T-helper 17 cell (primary cell): ENCODE results near the gene NCBP2. TPM values are rescaled to one million over a fixed set of nuclear protein-coding genes. Genes with fewer than 3 reads are reported as not detected.

ENCODE experiments used
- ATAC-seq: fragments of 150-1000 bp; cut with Tn5 transposase; 2 replicates; pipeline ENCODE4 v1.10.0; 2021; ENCODE audit warnings: mild to moderate bottlenecking, moderate library complexity
- DNase-seq, 3 donors: peaks; one replicate each; pipeline versions ENCODE4 v3.0.0 to v3.0.0-alpha.2; 2020 to 2021
- H3K9me3 ChIP-seq: one replicate; pipeline ENCODE4 v1.7.0; 2013; ENCODE audit warnings: low read length, mild to moderate bottlenecking; ENCODE audit not compliant: control insufficient read depth, poor library complexity, severe bottlenecking
- H3K27ac Mint-ChIP-seq: one replicate; pipeline ENCODE4 v1.8.0; 2022; ENCODE audit warnings: mild to moderate bottlenecking, moderate library complexity, mixed read lengths
- H3K27me3 Mint-ChIP-seq: one replicate; pipeline ENCODE4 v1.8.0; 2022; ENCODE audit warnings: mixed read lengths
- H3K36me3 Mint-ChIP-seq: one replicate; pipeline ENCODE4 v1.8.0; 2022; ENCODE audit warnings: low read depth, mixed read lengths
- H3K4me1 Mint-ChIP-seq: one replicate; pipeline ENCODE4 v1.8.0; 2022; ENCODE audit warnings: mild to moderate bottlenecking, mixed read lengths
- H3K4me3 Mint-ChIP-seq: one replicate; pipeline ENCODE4 v1.8.0; 2022; ENCODE audit warnings: mild to moderate bottlenecking, moderate library complexity, mixed read lengths
- total RNA-seq, 4 donors: library from RNA in 2 of 4; stranded (reverse) in 2 of 4; gene quantifications; one replicate each; pipeline ENCODE4 v1.2.3 and lab custom pipeline; 2022 to 2026

Gene NCBP2
- total RNA-seq, 2 donors from 2014 or later, result 48.7 to 51.7 TPM

- ATAC-seq, result no peak
- Mint-ChIP-seq H3K36me3 (peaks cover 4% of the 10 kb centered on the region), H3K27me3 (no peaks in the 10 kb centered on the region)
Observed at GRCh38 chr3:196914866-196915265, 27.5 kb downstream of the NCBP2 start.

GRCh38 chr3:196903740-196904139, 38.6 kb downstream of the NCBP2 start:
- Mint-ChIP-seq H3K4me3 (no peak overlapping the region), H3K27ac (peak overlapping the region; percentile 91), H3K4me1 (peaks cover 9% of the 10 kb centered on the region), H3K27me3 (no peaks in the 10 kb centered on the region), H3K36me3 (peaks cover 15% of the 10 kb centered on the region)
- ATAC-seq, result no peak
- no peaks in the 10 kb centered on the region for H3K9me3 ChIP-seq
- DNase-seq, result no peak

More at GRCh38 chr3:196914866-196915265, 27.5 kb downstream of the NCBP2 start:
- no peaks in the 10 kb centered on the region for H3K9me3 ChIP-seq
- DNase-seq, result no peak
- Mint-ChIP-seq H3K27ac (no peak overlapping the region), H3K4me3 (no peak overlapping the region), H3K4me1 (peaks cover 6% of the 10 kb centered on the region)

DNA sequence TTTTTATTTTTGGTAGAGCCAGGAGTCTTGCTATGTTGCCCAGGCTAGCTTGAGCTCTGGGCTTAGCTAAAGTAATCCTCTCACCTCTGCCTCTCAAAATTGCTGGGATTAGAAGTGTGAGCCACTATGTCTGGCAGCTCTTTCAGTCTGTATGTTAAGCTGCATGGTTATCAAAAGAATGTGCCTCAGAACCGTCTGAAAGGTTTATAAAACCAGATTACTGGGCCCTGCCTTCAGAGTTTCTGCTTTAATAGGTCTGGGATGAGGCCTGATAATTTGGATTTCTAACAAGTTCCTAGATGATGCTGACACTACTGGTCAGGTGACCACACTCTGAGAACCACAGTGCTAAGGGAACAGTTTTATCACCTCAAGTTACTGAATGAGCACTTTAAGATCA, 40.0 kb downstream of the NCBP2 start:
- Mint-ChIP-seq H3K4me1 (peaks cover 12% of the 10 kb centered on the region), H3K4me3 (no peak overlapping the region), H3K36me3 (peaks cover 15% of the 10 kb centered on the region), H3K27ac (no peak overlapping the region), H3K27me3 (no peaks in the 10 kb centered on the region)
- H3K9me3 ChIP-seq, result no peaks in the 10 kb centered on the region
- DNase-seq, result no peak
- ATAC-seq, result no peak

GRCh38 chr3:196901768-196902167, 40.6 kb downstream of the NCBP2 start:
- no peaks in the 10 kb centered on the region for H3K9me3 ChIP-seq
- peaks cover 11% of the 10 kb centered on the region for H3K4me1 Mint-ChIP-seq
- no peak overlapping the region for H3K27ac Mint-ChIP-seq
- peaks cover 12% of the 10 kb centered on the region for H3K36me3 Mint-ChIP-seq
- ATAC-seq (no peak), DNase-seq (no peak)
- H3K4me3 Mint-ChIP-seq, result no peak overlapping the region
- no peaks in the 10 kb centered on the region for H3K27me3 Mint-ChIP-seq

DNA sequence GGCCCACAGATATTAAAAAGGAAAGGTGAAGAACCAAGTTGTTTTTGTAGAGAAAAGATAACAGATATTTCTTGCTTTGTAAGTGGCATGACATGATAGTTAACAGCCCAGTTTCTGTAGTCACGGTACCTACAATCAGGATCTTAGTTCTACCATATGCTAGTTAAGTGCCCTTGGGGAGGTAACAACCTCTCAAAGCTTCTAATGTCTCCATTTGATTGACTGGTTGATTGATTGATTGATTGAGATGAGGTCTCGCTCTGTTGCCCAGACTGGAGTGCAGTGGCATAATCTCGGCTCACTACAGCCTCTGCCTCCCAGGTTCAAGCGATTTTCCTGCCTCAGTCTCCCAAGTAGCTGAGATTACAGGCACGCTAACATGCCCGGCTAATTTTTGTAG, 46.1 kb downstream of the NCBP2 start:
- Mint-ChIP-seq H3K4me1 (peaks cover 6% of the 10 kb centered on the region), H3K27me3 (no peaks in the 10 kb centered on the region), H3K27ac (no peak overlapping the region), H3K36me3 (peaks cover 2% of the 10 kb centered on the region), H3K4me3 (no peak overlapping the region)
- DNase-seq (no peak), ATAC-seq (no peak)
- H3K9me3 ChIP-seq, result no peaks in the 10 kb centered on the region

- no peaks in the 10 kb centered on the region for H3K27me3 Mint-ChIP-seq
- peaks cover 9% of the 10 kb centered on the region for H3K4me1 Mint-ChIP-seq
- no peak for DNase-seq
- H3K4me3 Mint-ChIP-seq, result no peak overlapping the region
- peaks cover 2% of the 10 kb centered on the region for H3K36me3 Mint-ChIP-seq
- peak overlapping the region; percentile 29 for H3K27ac Mint-ChIP-seq
- ATAC-seq, result no peak
- no peaks in the 10 kb centered on the region for H3K9me3 ChIP-seq
Observed at GRCh38 chr3:196894557-196895295, 47.6 kb downstream of the NCBP2 start.

- Mint-ChIP-seq H3K27me3 (no peaks in the 10 kb centered on the region), H3K4me1 (peaks cover 6% of the 10 kb centered on the region), H3K36me3 (peaks cover 2% of the 10 kb centered on the region), H3K4me3 (no peak overlapping the region), H3K27ac (no peak overlapping the region)
- no peak for ATAC-seq
- no peaks in the 10 kb centered on the region for H3K9me3 ChIP-seq
- no peak for DNase-seq
Observed at GRCh38 chr3:196889844-196890708, 52.3 kb downstream of the NCBP2 start.

DNA sequence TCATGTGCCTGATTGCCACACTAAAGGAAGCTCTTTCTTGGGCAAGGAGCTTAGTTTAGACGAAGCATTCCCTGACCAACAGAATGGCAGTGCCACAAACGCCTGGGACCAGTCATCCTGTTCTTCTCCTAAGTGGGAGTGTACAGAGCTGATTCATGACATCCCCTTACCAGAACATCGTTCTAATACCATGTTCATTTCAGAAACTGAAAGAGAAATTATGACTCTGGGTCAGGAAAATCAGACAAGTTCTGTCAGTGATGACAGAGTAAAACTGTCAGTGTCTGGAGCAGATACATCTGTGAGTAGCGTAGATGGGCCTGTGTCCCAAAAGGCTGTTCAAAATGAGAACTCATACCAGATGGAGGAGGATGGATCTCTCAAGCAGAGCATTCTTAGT, 56.2 kb downstream of the NCBP2 start:
- no peak for ATAC-seq
- Mint-ChIP-seq H3K4me3 (no peak overlapping the region), H3K27ac (no peak overlapping the region), H3K36me3 (peaks cover 1% of the 10 kb centered on the region), H3K27me3 (no peaks in the 10 kb centered on the region), H3K4me1 (peaks cover 12% of the 10 kb centered on the region)
- H3K9me3 ChIP-seq, result no peaks in the 10 kb centered on the region
- DNase-seq, result no peak

Other genes starting within 250 kb of the NCBP2 start
- 1 to 10 TPM; 1.4 to 2.1 TPM for gene CEP19, start 230.3 kb downstream of the NCBP2 start, total RNA-seq
- gene PIGX, start 230.2 kb downstream of the NCBP2 start, total RNA-seq, result 10 to 100 TPM; 18.0 to 19.7 TPM
- gene PAK2, start 202.7 kb downstream of the NCBP2 start, total RNA-seq, result 10 to 100 TPM; 70.6 to 80.0 TPM
- 10 to 100 TPM; 59.3 to 65.5 TPM for gene SENP5, start 74.6 kb downstream of the NCBP2 start, total RNA-seq
- 1 to 10 TPM in 1 of 2 donors, under 1 TPM in 1; 0.89 to 1.5 TPM for gene PIGZ, start 26.3 kb upstream of the NCBP2 start, total RNA-seq
- gene MELTF, start 87.3 kb upstream of the NCBP2 start, total RNA-seq, result 1 to 10 TPM; 2.6 TPM